Adipose tissue (tissue), 3 donors: ENCODE results near the gene PRKAG2. TPM values are rescaled to one million over a fixed set of nuclear protein-coding genes. Genes with fewer than 3 reads are reported as not detected.

Experiments
- H3K27ac ChIP-seq: one replicate; pipeline ENCODE4 v1.5.1; 2013; ENCODE audit warnings: low read depth, low read length
- WGBS, 3 donors: extraction: QIAGEN DNeasy Blood & Tissue Kit; methylation state at CpG; one replicate each; pipeline ENCODE4 v1.1.7; 2013; 5-methylcytosine and 5-hydroxymethylcytosine counted together
- polyA plus RNA-seq, 3 donors: library from polyadenylated mRNA; stranded (reverse); fragments of 200-250 nt; gene quantifications; one replicate each; pipeline ENCODE4 v1.2.3, GENCODE V29; 2013
- donor health status: healthy with polysubstance abuse.
- donor health status: Bipolar disorder and iron deficiency.
- donor health status: healthy.

PRKAG2 gene
- polyA plus RNA-seq, 3 donors, result 8.1 to 23.1 (median 22.2) TPM

GRCh38 chr7:151663382-151664100 is 213.4 kb downstream of the PRKAG2 start:
- H3K27ac ChIP-seq, result no peak overlapping the region
- 84 to 95% (median 88%) methylated on average over 13 of the region's 13 CpGs for WGBS, 3 donors

- 72 to 87% (median 75%) methylated on average over 7 of the region's 7 CpGs for WGBS, 3 donors
- no peak overlapping the region for H3K27ac ChIP-seq
Observed at GRCh38 chr7:151662251-151662826, 214.6 kb downstream of the PRKAG2 start.

- no peak overlapping the region for H3K27ac ChIP-seq
- WGBS, 3 donors, result 76 to 97% (median 97%) methylated on average over 9 of the region's 9 CpGs
Observed at GRCh38 chr7:151661587-151661986, 215.3 kb downstream of the PRKAG2 start.

DNA sequence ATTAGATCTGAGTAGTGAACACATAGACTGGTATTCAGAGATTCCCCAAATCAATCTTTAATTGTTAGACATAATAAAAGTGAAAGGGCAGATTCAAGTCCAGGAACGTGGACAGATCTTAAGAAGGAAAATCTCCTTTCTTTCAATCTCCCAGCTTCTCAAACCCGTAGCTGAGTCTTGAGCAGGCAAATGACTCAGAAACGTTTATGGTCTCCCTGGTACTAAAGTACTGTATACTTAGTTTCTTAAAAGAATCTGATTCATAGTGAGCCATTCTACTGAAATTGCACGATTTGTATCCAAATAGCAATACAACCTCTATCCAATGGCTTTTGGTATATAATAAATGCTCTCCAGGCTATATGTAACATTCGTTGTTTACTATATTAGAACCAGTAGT is 216.8 kb downstream of the PRKAG2 start:
- 89 to 90% (median 90%) methylated on average over 5 of the region's 5 CpGs for WGBS, 3 donors
- no peak overlapping the region for H3K27ac ChIP-seq

GRCh38 chr7:151659219-151659618 is 217.7 kb downstream of the PRKAG2 start:
- H3K27ac ChIP-seq, result no peak overlapping the region
- WGBS, 3 donors, result 61 to 93% (median 87%) methylated on average over 4 of the region's 4 CpGs

GRCh38 chr7:151658778-151659177 is 218.1 kb downstream of the PRKAG2 start:
- no peak overlapping the region for H3K27ac ChIP-seq
- WGBS, 3 donors, result 88 to 99% (median 92%) methylated on average over 1 of the region's 1 CpG

DNA sequence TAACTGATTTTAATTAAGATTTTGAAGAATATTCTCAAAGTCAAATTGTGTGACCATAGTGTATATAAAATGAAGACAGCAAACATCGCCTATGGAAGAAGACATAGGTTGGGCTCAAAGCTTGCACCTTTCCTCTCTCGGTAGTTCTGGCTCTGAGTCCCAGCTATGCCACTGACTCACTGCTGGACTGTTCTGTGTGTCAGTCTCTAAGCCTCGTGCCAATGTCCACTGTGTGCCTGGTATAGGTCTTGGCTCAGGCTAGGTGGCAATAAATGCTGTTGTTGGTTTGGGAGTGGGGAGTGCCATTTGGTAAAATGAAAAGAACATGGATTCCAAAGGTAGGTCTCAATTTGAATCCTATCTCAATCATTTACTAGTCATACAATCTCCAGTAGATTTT is 219.7 kb downstream of the PRKAG2 start:
- no peak overlapping the region for H3K27ac ChIP-seq
- 91 to 94% (median 94%) methylated on average over 3 of the region's 3 CpGs for WGBS, 3 donors

DNA sequence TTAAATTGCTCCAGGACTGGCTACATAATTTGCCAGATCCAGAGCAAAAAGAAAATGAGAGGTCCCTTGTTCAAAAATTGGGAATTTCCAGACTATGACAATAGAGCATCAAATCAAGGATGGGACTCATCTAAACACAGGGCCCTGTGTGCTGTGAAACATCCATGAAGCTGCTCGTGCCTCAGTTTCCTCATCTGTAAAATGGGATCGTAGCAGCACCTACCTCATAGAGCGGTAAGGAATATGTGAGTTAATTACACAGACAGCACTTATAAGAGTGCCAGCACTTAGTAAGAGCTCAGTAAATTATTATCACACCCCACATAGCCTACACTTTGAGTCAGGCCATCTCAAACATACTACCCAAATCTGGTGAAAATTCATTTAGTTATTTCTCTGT is 221.4 kb downstream of the PRKAG2 start:
- H3K27ac ChIP-seq, result no peak overlapping the region
- WGBS, 3 donors, result 88 to 94% (median 93%) methylated on average over 3 of the region's 3 CpGs

DNA sequence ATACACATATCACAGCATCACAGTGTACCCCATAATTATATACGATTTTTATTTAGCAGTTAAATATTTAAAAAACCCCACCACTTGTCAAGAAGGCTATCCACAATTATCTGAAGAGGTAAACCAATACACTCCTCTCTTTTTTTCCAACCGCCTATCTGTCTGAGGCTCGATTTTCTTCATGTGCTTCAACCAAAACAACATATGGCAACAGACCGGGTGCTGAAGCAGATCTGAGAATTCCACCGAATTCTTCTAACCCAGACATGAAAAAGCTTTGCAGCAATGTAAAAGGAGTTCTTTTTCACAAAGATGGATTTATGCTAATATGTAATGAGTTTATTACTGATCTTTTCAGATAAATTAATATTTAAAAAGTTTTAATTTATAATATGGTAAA is 224.8 kb downstream of the PRKAG2 start:
- no peak overlapping the region for H3K27ac ChIP-seq
- 85 to 88% (median 87%) methylated on average over 5 of the region's 5 CpGs for WGBS, 3 donors

GRCh38 chr7:151650161-151650560 is 226.8 kb downstream of the PRKAG2 start:
- peak overlapping the region; percentile 15 for H3K27ac ChIP-seq
- WGBS, 3 donors, result 86 to 95% (median 90%) methylated on average over 4 of the region's 4 CpGs

- WGBS, 3 donors, result 83 to 89% (median 87%) methylated on average over 6 of the region's 6 CpGs
- H3K27ac ChIP-seq, result no peak overlapping the region
Observed at GRCh38 chr7:151648429-151648828, 228.5 kb downstream of the PRKAG2 start.

- H3K27ac ChIP-seq, result no peak overlapping the region
- WGBS, 3 donors, result 83 to 97% (median 96%) methylated on average over 3 of the region's 3 CpGs
Observed at GRCh38 chr7:151647874-151648273, 229.0 kb downstream of the PRKAG2 start.

DNA sequence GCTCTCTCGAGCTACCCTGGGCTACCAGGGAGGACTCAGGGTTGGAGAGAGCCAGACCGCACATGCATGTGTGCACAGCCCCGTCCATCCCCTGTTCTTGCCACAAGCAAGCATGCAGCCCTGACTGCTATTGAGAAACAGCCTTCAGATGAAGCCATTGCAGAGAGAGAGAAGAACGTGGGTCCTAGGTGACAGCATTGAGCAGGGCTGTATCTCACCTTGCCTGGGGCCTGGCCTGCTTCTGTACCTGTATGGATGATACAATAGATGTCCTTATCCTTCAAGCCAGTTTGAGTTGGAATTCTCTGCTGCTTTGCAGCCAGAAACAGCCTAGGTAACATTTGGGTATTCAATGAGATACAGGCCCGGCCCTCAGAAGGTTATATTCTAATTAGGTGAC is 229.9 kb downstream of the PRKAG2 start:
- WGBS, 3 donors, result 89 to 93% (median 90%) methylated on average over 5 of the region's 5 CpGs
- no peak overlapping the region for H3K27ac ChIP-seq

DNA sequence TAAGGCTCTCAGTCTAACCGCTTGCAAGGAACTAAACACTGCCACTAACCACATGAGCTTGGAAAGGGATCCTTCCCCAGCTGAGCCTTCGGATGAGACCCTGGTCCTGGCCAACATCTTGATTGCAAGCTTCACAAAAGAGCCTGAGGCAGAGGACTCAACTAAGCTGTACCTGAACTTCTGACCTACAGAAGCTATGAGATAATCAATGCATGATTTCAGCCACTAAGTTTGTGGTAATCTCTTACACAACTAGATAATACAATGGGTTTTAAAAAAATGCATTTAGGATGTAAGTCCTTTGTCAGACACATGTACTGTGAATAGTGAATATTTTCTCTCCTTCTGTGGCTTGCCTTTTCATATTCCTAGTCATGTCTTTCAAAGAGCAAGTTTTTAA is 231.6 kb downstream of the PRKAG2 start:
- WGBS, 3 donors, result 97 to 99% (median 98%) methylated on average over 2 of the region's 2 CpGs
- H3K27ac ChIP-seq, result no peak overlapping the region

GRCh38 chr7:151644554-151644953 is 232.4 kb downstream of the PRKAG2 start:
- no peak overlapping the region for H3K27ac ChIP-seq

- no peak overlapping the region for H3K27ac ChIP-seq
- 71 to 89% (median 88%) methylated on average over 3 of the region's 3 CpGs for WGBS, 3 donors
Observed at GRCh38 chr7:151642746-151643145, 234.2 kb downstream of the PRKAG2 start.

DNA sequence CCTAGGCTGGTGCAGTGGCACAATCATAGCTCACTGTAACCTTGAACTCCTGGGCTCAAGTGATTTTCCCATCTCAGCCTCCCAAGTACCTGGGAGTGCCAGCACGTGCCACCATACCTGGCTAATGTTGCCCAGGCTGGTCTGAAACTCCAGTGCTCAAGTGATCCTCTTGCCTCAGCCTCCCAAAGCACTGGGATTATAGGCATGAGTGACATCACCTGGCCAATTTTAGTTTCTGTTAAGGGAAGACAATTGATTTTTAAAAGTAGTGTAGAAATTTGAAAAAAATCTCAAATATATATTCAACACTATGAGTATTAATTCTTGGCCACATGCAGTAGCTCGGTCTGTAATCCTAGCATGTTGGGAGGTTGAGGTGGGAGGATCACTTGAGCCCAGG is 235.3 kb downstream of the PRKAG2 start:
- no peak overlapping the region for H3K27ac ChIP-seq
- WGBS, 3 donors, result 95 to 100% (median 97%) methylated on average over 2 of the region's 2 CpGs

- H3K27ac ChIP-seq, result no peak overlapping the region
- WGBS, 3 donors, result 57 to 74% (median 60%) methylated on average over 9 of the region's 9 CpGs
Observed at GRCh38 chr7:151637781-151638261, 239.1 kb downstream of the PRKAG2 start.

DNA sequence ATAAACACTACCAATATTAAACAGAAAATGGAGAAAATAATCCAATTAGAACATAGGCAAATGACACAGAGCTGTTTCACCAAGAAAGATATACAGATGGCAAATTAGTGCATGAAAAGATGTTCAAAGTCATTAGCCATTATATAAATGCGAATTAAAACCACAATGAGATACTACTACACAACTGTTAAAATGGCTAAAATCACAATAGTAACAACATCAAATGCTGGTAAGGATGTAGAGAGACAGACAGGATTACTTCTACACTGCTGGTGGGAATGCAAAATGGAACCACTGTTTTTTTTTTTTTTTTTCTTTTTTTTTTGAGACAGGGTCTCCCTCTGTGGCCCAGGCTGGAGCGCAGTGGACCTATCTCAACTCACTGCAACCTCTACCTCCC is 242.3 kb downstream of the PRKAG2 start:
- 94 to 98% (median 96%) methylated on average over 2 of the region's 2 CpGs for WGBS, 3 donors

DNA sequence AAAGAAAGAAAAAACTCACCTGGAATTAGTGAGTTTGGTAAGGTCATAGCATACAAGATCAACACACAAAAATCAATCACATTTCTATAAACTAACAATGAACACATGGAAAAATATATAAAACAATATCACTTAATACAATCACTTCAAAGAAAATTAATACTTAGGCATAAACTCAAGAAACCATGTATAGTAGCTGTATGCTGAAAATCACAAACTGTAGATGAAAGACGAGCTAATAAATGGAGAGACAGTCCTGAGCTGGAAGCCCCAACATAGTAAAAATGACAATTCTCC is 243.5 kb downstream of the PRKAG2 start:
- no peak overlapping the region for H3K27ac ChIP-seq
- 98 to 100% (median 98%) methylated on average over 1 of the region's 1 CpG for WGBS, 3 donors

More for the DNA sequence above, 242.3 kb downstream of the PRKAG2 start:
- no peak overlapping the region for H3K27ac ChIP-seq
